Activated T-cell treated with anti-CD3 and anti-CD28 coated beads, Interleukin-2, amount 50 U/mL, for 4 hours (primary cell): ENCODE measurements around the gene KAZALD1. TPM values are rescaled to one million over a fixed set of nuclear protein-coding genes. Genes with fewer than 3 reads are reported as not detected.

ENCODE experiments used
- ATAC-seq, 2 donors: fragments of 200-7000 bp; cut with Tn5 transposase; one replicate each; pipeline ENCODE4 v1.10.0; 2021
- DNase-seq: peaks from one replicate; pipeline ENCODE4 v3.0.0-alpha.2; 2020
- H3K27me3 Mint-ChIP-seq: one replicate; pipeline ENCODE4 v1.8.0; 2021; ENCODE audit warnings: low read depth, mixed read lengths
- H3K36me3 Mint-ChIP-seq: one replicate; pipeline ENCODE4 v1.8.0; 2022; ENCODE audit warnings: mixed read lengths; ENCODE audit not compliant: insufficient read depth
- H3K4me1 Mint-ChIP-seq: one replicate; pipeline ENCODE4 v1.8.0; 2021; ENCODE audit warnings: low read depth, mixed read lengths
- H3K4me3 Mint-ChIP-seq: one replicate; pipeline ENCODE4 v1.8.0; 2021; ENCODE audit warnings: mild to moderate bottlenecking, moderate library complexity, mixed read lengths
- H3K9me3 Mint-ChIP-seq: one replicate; pipeline ENCODE4 v1.8.0; 2021; ENCODE audit warnings: mixed read lengths
- total RNA-seq, 3 donors: library from RNA; stranded (reverse); gene quantifications; one replicate each; pipeline ENCODE4 v1.2.1, GENCODE V29; 2021

The KAZALD1 gene
- total RNA-seq, 3 donors from 2014 or later, result 0.19 TPM; not detected in 2

GRCh38 chr10:101064415-101065030 is 2.7 kb downstream of the KAZALD1 start:
- peaks cover 33% of the 10 kb centered on the region for H3K4me1 Mint-ChIP-seq
- H3K4me3 Mint-ChIP-seq, result no peak overlapping the region
- DNase-seq, result no peak
- H3K9me3 Mint-ChIP-seq, result no peaks in the 10 kb centered on the region
- H3K27me3 Mint-ChIP-seq, result peaks cover 42% of the 10 kb centered on the region
- no peaks in the 10 kb centered on the region for H3K36me3 Mint-ChIP-seq
- no peak for ATAC-seq

- Mint-ChIP-seq H3K4me1 (peaks cover 28% of the 10 kb centered on the region), H3K36me3 (no peaks in the 10 kb centered on the region), H3K27me3 (peaks cover 42% of the 10 kb centered on the region), H3K9me3 (no peaks in the 10 kb centered on the region), H3K4me3 (no peak overlapping the region)
- ATAC-seq (no peak), DNase-seq (no peak)
Observed at GRCh38 chr10:101065481-101066145, 3.8 kb downstream of the KAZALD1 start.

GRCh38 chr10:101066146-101066895 is 4.5 kb downstream of the KAZALD1 start:
- Mint-ChIP-seq H3K36me3 (no peaks in the 10 kb centered on the region), H3K9me3 (no peaks in the 10 kb centered on the region), H3K27me3 (peaks cover 42% of the 10 kb centered on the region), H3K4me3 (peak overlapping the region; percentile 37), H3K4me1 (peaks cover 26% of the 10 kb centered on the region)
- ATAC-seq, result peak; percentile 27 to 36
- DNase-seq, result peak; percentile 42

GRCh38 chr10:101066896-101067355 is 5.1 kb downstream of the KAZALD1 start:
- Mint-ChIP-seq H3K9me3 (no peaks in the 10 kb centered on the region), H3K4me3 (peak overlapping the region; percentile 82), H3K27me3 (peaks cover 42% of the 10 kb centered on the region), H3K4me1 (peaks cover 21% of the 10 kb centered on the region), H3K36me3 (no peaks in the 10 kb centered on the region)
- ATAC-seq, result no peak
- no peak for DNase-seq

- Mint-ChIP-seq H3K36me3 (no peaks in the 10 kb centered on the region), H3K9me3 (no peaks in the 10 kb centered on the region), H3K4me1 (peaks cover 15% of the 10 kb centered on the region), H3K27me3 (peaks cover 48% of the 10 kb centered on the region), H3K4me3 (peak overlapping the region; percentile 82)
- DNase-seq (peak; percentile 72), ATAC-seq (peak; percentile 73 to 76)
Observed at GRCh38 chr10:101067356-101068083, 5.7 kb downstream of the KAZALD1 start.

GRCh38 chr10:101069441-101069840 is 7.7 kb downstream of the KAZALD1 start:
- no peaks in the 10 kb centered on the region for H3K9me3 Mint-ChIP-seq
- peaks cover 50% of the 10 kb centered on the region for H3K27me3 Mint-ChIP-seq
- no peak overlapping the region for H3K4me3 Mint-ChIP-seq
- H3K4me1 Mint-ChIP-seq, result peaks cover 8% of the 10 kb centered on the region
- ATAC-seq (no peak), DNase-seq (no peak)
- no peaks in the 10 kb centered on the region for H3K36me3 Mint-ChIP-seq

GRCh38 chr10:101070098-101070497 is 8.3 kb downstream of the KAZALD1 start:
- no peak overlapping the region for H3K4me3 Mint-ChIP-seq

GRCh38 chr10:101071267-101071884 is 9.6 kb downstream of the KAZALD1 start:
- no peaks in the 10 kb centered on the region for H3K36me3 Mint-ChIP-seq
- no peak overlapping the region for H3K4me3 Mint-ChIP-seq
- peak in 1 of 2 donors; percentile 30 for ATAC-seq
- H3K27me3 Mint-ChIP-seq, result peaks cover 47% of the 10 kb centered on the region
- H3K9me3 Mint-ChIP-seq, result no peaks in the 10 kb centered on the region
- peaks cover 2% of the 10 kb centered on the region for H3K4me1 Mint-ChIP-seq
- DNase-seq, result no peak

More at GRCh38 chr10:101070098-101070497, 8.3 kb downstream of the KAZALD1 start:
- no peaks in the 10 kb centered on the region for H3K9me3 Mint-ChIP-seq
- peaks cover 48% of the 10 kb centered on the region for H3K27me3 Mint-ChIP-seq
- ATAC-seq (no peak), DNase-seq (no peak)
- peaks cover 8% of the 10 kb centered on the region for H3K4me1 Mint-ChIP-seq
- no peaks in the 10 kb centered on the region for H3K36me3 Mint-ChIP-seq

- Mint-ChIP-seq H3K4me3 (no peak overlapping the region), H3K4me1 (peaks cover 2% of the 10 kb centered on the region), H3K9me3 (no peaks in the 10 kb centered on the region), H3K27me3 (peaks cover 46% of the 10 kb centered on the region), H3K36me3 (no peaks in the 10 kb centered on the region)
- ATAC-seq, result no peak
- no peak for DNase-seq
Observed at GRCh38 chr10:101071885-101072433, 10.2 kb downstream of the KAZALD1 start.

- Mint-ChIP-seq H3K36me3 (no peaks in the 10 kb centered on the region), H3K4me1 (no peaks in the 10 kb centered on the region), H3K9me3 (no peaks in the 10 kb centered on the region), H3K4me3 (no peak overlapping the region), H3K27me3 (peaks cover 40% of the 10 kb centered on the region)
- DNase-seq, result no peak
- no peak for ATAC-seq
Observed at GRCh38 chr10:101072923-101073322, 11.1 kb downstream of the KAZALD1 start.

- Mint-ChIP-seq H3K27me3 (peaks cover 45% of the 10 kb centered on the region), H3K9me3 (no peaks in the 10 kb centered on the region), H3K36me3 (no peaks in the 10 kb centered on the region), H3K4me3 (no peak overlapping the region), H3K4me1 (no peaks in the 10 kb centered on the region)
- DNase-seq, result no peak
- no peak for ATAC-seq
Observed at GRCh38 chr10:101073631-101074030, 11.8 kb downstream of the KAZALD1 start.

GRCh38 chr10:101075775-101076174 is 14.0 kb downstream of the KAZALD1 start:
- no peak for DNase-seq
- Mint-ChIP-seq H3K27me3 (peaks cover 59% of the 10 kb centered on the region), H3K36me3 (no peaks in the 10 kb centered on the region), H3K4me3 (no peak overlapping the region), H3K9me3 (no peaks in the 10 kb centered on the region), H3K4me1 (no peaks in the 10 kb centered on the region)
- ATAC-seq, result peak in 1 of 2 donors; percentile 34

- Mint-ChIP-seq H3K4me1 (no peaks in the 10 kb centered on the region), H3K36me3 (no peaks in the 10 kb centered on the region), H3K27me3 (peaks cover 67% of the 10 kb centered on the region), H3K4me3 (no peak overlapping the region), H3K9me3 (no peaks in the 10 kb centered on the region)
- ATAC-seq, result no peak
- DNase-seq, result no peak
Observed at GRCh38 chr10:101076630-101077029, 14.8 kb downstream of the KAZALD1 start.
